OCI-LY7 (cell line): ENCODE results near the gene EDEM3. TPM values are rescaled to one million over a fixed set of nuclear protein-coding genes. Genes with fewer than 3 reads are reported as not detected.

ENCODE experiments used
- BruUV-seq: library from RNA; stranded (reverse); fragments of 400-500 nt; replicated peaks from 2 replicates; lab custom pipeline; 2021; lab: Mats Ljungman, UMichigan
- CTCF ChIA-PET: fragments of 300-600 bp; sonication (Branson Sonifier 250); formaldehyde crosslinking; loops from one replicate; lab custom pipeline; 2022; ENCODE audit warnings: antibody characterized with exemption; ENCODE audit not compliant: unreplicated experiment; lab: Charles Lee
- POLR2A ChIA-PET: fragments of 300-600 bp; sonication (Branson Sonifier 250); formaldehyde crosslinking; loops from one replicate; lab custom pipeline; 2022; ENCODE audit warnings: antibody characterized with exemption; lab: Charles Lee
- DNase-seq: peaks from one replicate; pipeline ENCODE4 v3.0.0-alpha.2; 2015; ENCODE audit warnings: low spot score
- H2AFZ ChIP-seq: fragments of 200-600 bp; sonication (generic), shearing (Covaris generic); 2 replicates; pipeline ENCODE4 v1.6.1; 2014; ENCODE audit warnings: mild to moderate bottlenecking, antibody characterized with exemption, low read length, moderate library complexity
- H3K27ac ChIP-seq: fragments of 200-600 bp; sonication (generic); 2 replicates; pipeline ENCODE4 v1.5.1; 2014; ENCODE audit warnings: mixed run types, low read depth, mild to moderate bottlenecking, moderate library complexity, low read length, inconsistent platforms; ENCODE audit not compliant: poor library complexity, severe bottlenecking
- H3K36me3 ChIP-seq: fragments of 200-600 bp; sonication (generic); 2 replicates; pipeline ENCODE4 v1.6.1; 2014; ENCODE audit warnings: mild to moderate bottlenecking, antibody characterized with exemption, low read length, moderate library complexity, mixed read lengths; ENCODE audit not compliant: insufficient read depth
- H3K4me1 ChIP-seq: fragments of 200-600 bp; sonication (generic); 2 replicates; pipeline ENCODE4 v1.5.1; 2014; ENCODE audit warnings: mild to moderate bottlenecking, low read length; ENCODE audit not compliant: insufficient read depth, poor library complexity, severe bottlenecking
- H3K4me2 ChIP-seq: fragments of 200-600 bp; sonication (generic); 2 replicates; pipeline ENCODE4 v1.6.1; 2014; ENCODE audit warnings: mild to moderate bottlenecking, low read length
- H3K4me3 ChIP-seq: fragments of 200-600 bp; sonication (generic); 2 replicates; pipeline ENCODE4 v1.5.1; 2014; ENCODE audit warnings: mild to moderate bottlenecking, low read depth, low read length; ENCODE audit not compliant: poor library complexity, severe bottlenecking
- H3K79me2 ChIP-seq: fragments of 200-600 bp; sonication (generic); 2 replicates; pipeline ENCODE4 v1.6.1; 2016; ENCODE audit warnings: low read depth, mild to moderate bottlenecking, low read length, moderate library complexity, mixed read lengths; ENCODE audit not compliant: insufficient read depth
- H3K9me2 ChIP-seq: fragments of 200-600 bp; sonication (generic); 2 replicates; pipeline ENCODE4 v1.6.1; 2016; ENCODE audit warnings: mild to moderate bottlenecking, low read length, mixed read lengths; ENCODE audit not compliant: insufficient read depth
- H3K9me3 ChIP-seq: fragments of 200-600 bp; sonication (generic); 2 replicates; pipeline ENCODE4 v1.6.1; 2014; ENCODE audit warnings: mild to moderate bottlenecking, mixed run types, low read length, mixed read lengths
- H4K20me1 ChIP-seq: fragments of 200-600 bp; sonication (generic); 2 replicates; pipeline ENCODE4 v1.6.1; 2014; ENCODE audit warnings: mild to moderate bottlenecking, antibody characterized with exemption, low read length, moderate library complexity, mixed read lengths; ENCODE audit not compliant: insufficient read depth
- CTCF ChIP-seq: fragments of 200-600 bp; sonication (generic); conservative IDR thresholded peaks from 2 replicates; pipeline ENCODE4 v1.5.1; 2014; ENCODE audit warnings: mild to moderate bottlenecking, antibody characterized with exemption, low read length, moderate library complexity, mixed read lengths
- EZH2phosphoT487 ChIP-seq: fragments of 200-600 bp; sonication (generic); IDR thresholded peaks from 2 replicates; pipeline ENCODE4 v1.6.1; 2018; ENCODE audit warnings: low read depth, borderline replicate concordance, mild to moderate bottlenecking, mixed run types, antibody characterized with exemption, low read length, moderate library complexity, mixed read lengths
- intact Hi-C: fragments of 100-400 bp; cut with micrococcal nuclease; formaldehyde crosslinking; loops from one replicate; pipeline ENCODE4 v1.10.0; 2022; ENCODE audit not compliant: unreplicated experiment
- total RNA-seq, 2 experiments: library from RNA; depleted of rRNA in 1 of 2; stranded (reverse); fragments of >200 nt in 1 of 2; shearing (Covaris generic) in 1 of 2; gene quantifications; 2 replicates each; pipeline ENCODE4 v1.2.3, GENCODE V29; 2014 to 2022

The EDEM3 gene
- total RNA-seq, 2 experiments from 2014 or later: 19.5 to 27.4 TPM

GRCh38 chr1:184664042-184664660 is 90.5 kb downstream of the EDEM3 start:
- H3K4me2 ChIP-seq: no peak overlapping the region
- intact Hi-C loops: no loop called here
- H3K9me2 ChIP-seq: no peaks in the 10 kb centered on the region
- CTCF ChIA-PET: no interaction called here
- H3K9me3 ChIP-seq: no peaks in the 10 kb centered on the region
- TF ChIP-seq CTCF: no peak
- no peak for TF ChIP-seq EZH2phosphoT487
- no peak overlapping the region for H3K4me3 ChIP-seq
- H3K36me3 ChIP-seq: no peaks in the 10 kb centered on the region
- H3K27ac ChIP-seq: no peak overlapping the region
- no peaks in the 10 kb centered on the region for H3K79me2 ChIP-seq
- no peak for DNase-seq
- H2AFZ ChIP-seq: no peak overlapping the region
- BruUV-seq: no TSS peak
- H4K20me1 ChIP-seq: no peaks in the 10 kb centered on the region
- no peaks in the 10 kb centered on the region for H3K4me1 ChIP-seq
- POLR2A ChIA-PET: interaction anchor here (0.6 kb wide), 1 partner anchor 416 kb away, joined by 3 read pairs; no protein-coding TSS in a partner anchor

- no peaks in the 10 kb centered on the region for H3K36me3 ChIP-seq
- TF ChIP-seq EZH2phosphoT487 (no peak), CTCF (no peak)
- no peaks in the 10 kb centered on the region for H3K79me2 ChIP-seq
- H3K27ac ChIP-seq: no peak overlapping the region
- BruUV-seq: no TSS peak
- H3K4me3 ChIP-seq: no peak overlapping the region
- no peak overlapping the region for H2AFZ ChIP-seq
- ChIA-PET CTCF (no interaction called here), POLR2A (interaction anchor here (1.2 kb wide), 1 partner anchor 10 kb away, joined by 4 read pairs; no protein-coding TSS in a partner anchor)
- no peak overlapping the region for H3K4me2 ChIP-seq
- no peaks in the 10 kb centered on the region for H4K20me1 ChIP-seq
- no peaks in the 10 kb centered on the region for H3K9me3 ChIP-seq
- DNase-seq: no peak
- intact Hi-C loops: no loop called here
- no peaks in the 10 kb centered on the region for H3K9me2 ChIP-seq
- H3K4me1 ChIP-seq: no peaks in the 10 kb centered on the region
Measured at GRCh38 chr1:184661801-184662200, 92.9 kb downstream of the EDEM3 start.
